IPS-15b (cell line): ENCODE measurements around the gene KCNC3.

Experiments
- H3K27me3 ChIP-seq: one replicate; pipeline ENCODE4 v1.6.1; 2013; ENCODE audit warnings: low read length; ENCODE audit not compliant: control insufficient read depth, insufficient read depth
- H3K36me3 ChIP-seq: one replicate; pipeline ENCODE4 v1.6.1; 2013; ENCODE audit warnings: low read length; ENCODE audit not compliant: control insufficient read depth, insufficient read depth
- H3K4me1 ChIP-seq: one replicate; pipeline ENCODE4 v1.6.1; 2013; ENCODE audit warnings: mild to moderate bottlenecking, low read length; ENCODE audit not compliant: control insufficient read depth, insufficient read depth
- H3K4me3 ChIP-seq: one replicate; pipeline ENCODE4 v1.5.1; 2013; ENCODE audit warnings: low read depth, low read length
- H3K9ac ChIP-seq: one replicate; pipeline ENCODE4 v1.6.1; 2013; ENCODE audit warnings: low read depth, mild to moderate bottlenecking, low read length
- H3K9me3 ChIP-seq: one replicate; pipeline ENCODE4 v1.6.1; 2013; ENCODE audit warnings: mild to moderate bottlenecking, low read length; ENCODE audit not compliant: control insufficient read depth, insufficient read depth

The KCNC3 gene

GRCh38 chr19:50292216-50292827, 36.9 kb downstream of the KCNC3 start:
- H3K4me3 ChIP-seq, result no peak overlapping the region
- H3K9ac ChIP-seq, result no peak overlapping the region
- no peaks in the 10 kb centered on the region for H3K4me1 ChIP-seq
- no peaks in the 10 kb centered on the region for H3K27me3 ChIP-seq
- H3K36me3 ChIP-seq, result peaks cover 5% of the 10 kb centered on the region
- H3K9me3 ChIP-seq, result no peaks in the 10 kb centered on the region

DNA sequence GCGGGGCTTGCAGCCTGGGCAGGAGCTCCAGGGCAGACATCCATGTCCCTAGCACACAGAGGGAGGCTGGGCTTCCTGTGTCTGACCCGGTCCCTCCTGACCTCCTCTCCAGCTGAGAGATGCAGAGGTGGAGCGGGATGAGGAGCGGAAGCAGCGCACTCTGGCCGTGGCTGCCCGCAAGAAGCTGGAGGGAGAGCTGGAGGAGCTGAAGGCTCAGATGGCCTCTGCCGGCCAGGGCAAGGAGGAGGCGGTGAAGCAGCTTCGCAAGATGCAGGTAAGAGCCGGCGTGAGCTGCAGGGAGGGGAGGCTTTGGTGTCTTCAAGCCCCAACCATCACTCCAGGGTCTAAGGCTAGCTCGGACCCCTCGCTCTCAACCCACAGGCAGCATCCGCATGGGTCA, 38.4 kb downstream of the KCNC3 start:
- H3K36me3 ChIP-seq, result peaks cover 5% of the 10 kb centered on the region
- H3K4me1 ChIP-seq, result no peaks in the 10 kb centered on the region
- H3K9me3 ChIP-seq, result no peaks in the 10 kb centered on the region
- no peaks in the 10 kb centered on the region for H3K27me3 ChIP-seq
- no peak overlapping the region for H3K4me3 ChIP-seq
- H3K9ac ChIP-seq, result no peak overlapping the region

- H3K4me1 ChIP-seq, result no peaks in the 10 kb centered on the region
- no peak overlapping the region for H3K4me3 ChIP-seq
- no peak overlapping the region for H3K9ac ChIP-seq
- H3K36me3 ChIP-seq, result peaks cover 5% of the 10 kb centered on the region
- H3K9me3 ChIP-seq, result no peaks in the 10 kb centered on the region
- no peaks in the 10 kb centered on the region for H3K27me3 ChIP-seq
These were observed 39.2 kb downstream of the KCNC3 start for GRCh38 chr19:50290011-50290410.

DNA sequence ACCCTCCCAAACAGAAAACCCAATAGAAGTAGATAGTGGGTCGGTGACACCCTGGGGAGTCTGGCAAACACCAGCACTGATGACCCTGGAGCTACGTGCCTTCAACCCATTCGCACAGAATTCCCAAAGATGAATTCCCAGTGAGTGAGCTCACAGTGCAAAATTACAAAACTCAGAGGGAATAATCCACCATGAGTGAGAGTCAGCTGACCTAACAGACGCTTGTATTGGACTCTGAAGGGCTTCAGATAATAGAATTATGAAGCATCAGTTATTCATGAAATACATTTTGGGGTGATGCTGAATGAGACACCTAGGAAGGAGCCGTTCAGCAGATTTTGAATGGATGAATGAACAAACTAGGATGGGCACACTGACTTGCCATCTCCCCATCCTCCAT, 40.2 kb downstream of the KCNC3 start:
- Histone ChIP-seq H3K9ac (no peak overlapping the region), H3K36me3 (peaks cover 8% of the 10 kb centered on the region), H3K9me3 (no peaks in the 10 kb centered on the region), H3K4me3 (no peak overlapping the region), H3K4me1 (no peaks in the 10 kb centered on the region), H3K27me3 (no peaks in the 10 kb centered on the region)

DNA sequence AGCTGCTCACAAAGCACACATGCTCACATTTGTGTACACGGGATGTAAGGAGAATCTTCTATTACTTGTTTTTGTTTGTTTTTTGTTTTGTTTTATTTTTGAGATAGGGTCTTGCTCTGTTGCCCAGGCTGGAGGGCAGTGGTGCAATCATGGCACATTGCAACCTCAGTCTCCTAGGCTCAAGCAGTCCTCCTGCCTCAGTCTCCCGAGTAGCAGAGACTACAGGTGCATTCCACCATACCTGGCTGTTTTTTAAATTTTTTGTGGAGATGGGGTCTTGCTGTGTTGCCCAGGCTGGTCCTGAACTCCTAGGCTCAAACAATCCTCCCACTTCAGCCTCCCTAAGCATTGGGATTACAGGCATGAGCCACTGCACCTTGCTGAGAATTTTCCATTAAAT, 41.8 kb downstream of the KCNC3 start:
- Histone ChIP-seq H3K27me3 (no peaks in the 10 kb centered on the region), H3K9ac (no peak overlapping the region), H3K4me1 (no peaks in the 10 kb centered on the region), H3K36me3 (peaks cover 8% of the 10 kb centered on the region), H3K9me3 (no peaks in the 10 kb centered on the region), H3K4me3 (no peak overlapping the region)

- Histone ChIP-seq H3K27me3 (no peaks in the 10 kb centered on the region), H3K4me1 (no peaks in the 10 kb centered on the region), H3K9me3 (no peaks in the 10 kb centered on the region), H3K4me3 (no peak overlapping the region), H3K9ac (no peak overlapping the region), H3K36me3 (peaks cover 12% of the 10 kb centered on the region)
These were observed 42.7 kb downstream of the KCNC3 start for GRCh38 chr19:50286443-50286842.

DNA sequence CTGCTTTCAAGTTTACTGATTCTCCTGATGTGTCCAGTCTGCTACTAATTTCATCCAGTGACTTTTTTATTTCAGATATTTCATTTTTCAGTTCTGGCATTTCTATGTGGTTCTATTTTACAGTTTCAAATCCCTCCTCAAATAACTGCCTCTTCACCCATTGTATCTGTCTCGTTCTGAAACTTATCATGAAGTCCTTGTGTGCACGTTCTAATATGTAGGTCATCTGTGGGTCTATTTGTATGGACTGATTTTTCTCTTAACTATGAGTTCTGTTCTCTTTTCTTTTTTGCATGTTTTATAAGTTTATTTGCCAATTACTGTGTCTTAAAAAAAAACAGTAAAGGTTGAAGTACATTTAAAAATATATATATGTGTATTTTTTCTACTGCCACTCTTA, 43.3 kb downstream of the KCNC3 start:
- no peaks in the 10 kb centered on the region for H3K4me1 ChIP-seq
- H3K9ac ChIP-seq, result no peak overlapping the region
- H3K27me3 ChIP-seq, result no peaks in the 10 kb centered on the region
- no peak overlapping the region for H3K4me3 ChIP-seq
- no peaks in the 10 kb centered on the region for H3K9me3 ChIP-seq
- H3K36me3 ChIP-seq, result peaks cover 17% of the 10 kb centered on the region

DNA sequence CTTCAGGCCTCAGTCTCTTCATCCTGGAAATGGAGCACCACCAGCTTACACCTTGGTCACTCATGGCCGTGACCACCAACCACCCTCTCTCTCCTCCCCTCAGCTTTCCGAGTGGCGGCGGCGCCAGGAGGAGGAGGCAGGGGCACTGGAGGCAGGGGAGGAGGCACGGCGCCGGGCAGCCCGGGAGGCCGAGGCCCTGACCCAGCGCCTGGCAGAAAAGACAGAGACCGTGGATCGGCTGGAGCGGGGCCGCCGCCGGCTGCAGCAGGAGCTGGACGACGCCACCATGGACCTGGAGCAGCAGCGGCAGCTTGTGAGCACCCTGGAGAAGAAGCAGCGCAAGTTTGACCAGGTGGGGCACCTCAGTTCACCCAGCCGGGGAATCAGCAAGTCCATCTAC, 47.7 kb downstream of the KCNC3 start:
- H3K4me3 ChIP-seq, result no peak overlapping the region
- no peak overlapping the region for H3K9ac ChIP-seq
- no peaks in the 10 kb centered on the region for H3K27me3 ChIP-seq
- H3K4me1 ChIP-seq, result no peaks in the 10 kb centered on the region
- H3K36me3 ChIP-seq, result peaks cover 17% of the 10 kb centered on the region
- H3K9me3 ChIP-seq, result no peaks in the 10 kb centered on the region

- H3K4me3 ChIP-seq, result no peak overlapping the region
These were observed 48.2 kb downstream of the KCNC3 start for GRCh38 chr19:50280983-50281382.

GRCh38 chr19:50280074-50280473, 49.1 kb downstream of the KCNC3 start:
- Histone ChIP-seq H3K4me1 (no peaks in the 10 kb centered on the region), H3K4me3 (no peak overlapping the region), H3K27me3 (no peaks in the 10 kb centered on the region), H3K9ac (no peak overlapping the region), H3K9me3 (no peaks in the 10 kb centered on the region), H3K36me3 (peaks cover 23% of the 10 kb centered on the region)

More at GRCh38 chr19:50280983-50281382, 48.2 kb downstream of the KCNC3 start:
- H3K36me3 ChIP-seq, result peaks cover 21% of the 10 kb centered on the region
- H3K4me1 ChIP-seq, result no peaks in the 10 kb centered on the region
- no peaks in the 10 kb centered on the region for H3K9me3 ChIP-seq
- H3K9ac ChIP-seq, result no peak overlapping the region
- H3K27me3 ChIP-seq, result no peaks in the 10 kb centered on the region

GRCh38 chr19:50277966-50278580, 51.1 kb downstream of the KCNC3 start:
- peaks cover 23% of the 10 kb centered on the region for H3K36me3 ChIP-seq
- H3K4me3 ChIP-seq, result no peak overlapping the region
- no peaks in the 10 kb centered on the region for H3K9me3 ChIP-seq
- H3K27me3 ChIP-seq, result no peaks in the 10 kb centered on the region
- no peaks in the 10 kb centered on the region for H3K4me1 ChIP-seq
- H3K9ac ChIP-seq, result no peak overlapping the region

- Histone ChIP-seq H3K36me3 (peaks cover 25% of the 10 kb centered on the region), H3K9me3 (no peaks in the 10 kb centered on the region), H3K4me1 (no peaks in the 10 kb centered on the region), H3K27me3 (no peaks in the 10 kb centered on the region), H3K9ac (no peak overlapping the region), H3K4me3 (no peak overlapping the region)
These were observed 52.7 kb downstream of the KCNC3 start for GRCh38 chr19:50276370-50277063.
